HG03520 (cell line): ENCODE measurements around the gene LRIT2.

ENCODE experiments used
- ATAC-seq: cut with Tn5 transposase; IDR thresholded peaks from one replicate; pipeline ENCODE4 v1.9.1; 2021; ENCODE audit warnings: mild to moderate bottlenecking, moderate library complexity; ENCODE audit not compliant: unreplicated experiment

The LRIT2 gene

DNA sequence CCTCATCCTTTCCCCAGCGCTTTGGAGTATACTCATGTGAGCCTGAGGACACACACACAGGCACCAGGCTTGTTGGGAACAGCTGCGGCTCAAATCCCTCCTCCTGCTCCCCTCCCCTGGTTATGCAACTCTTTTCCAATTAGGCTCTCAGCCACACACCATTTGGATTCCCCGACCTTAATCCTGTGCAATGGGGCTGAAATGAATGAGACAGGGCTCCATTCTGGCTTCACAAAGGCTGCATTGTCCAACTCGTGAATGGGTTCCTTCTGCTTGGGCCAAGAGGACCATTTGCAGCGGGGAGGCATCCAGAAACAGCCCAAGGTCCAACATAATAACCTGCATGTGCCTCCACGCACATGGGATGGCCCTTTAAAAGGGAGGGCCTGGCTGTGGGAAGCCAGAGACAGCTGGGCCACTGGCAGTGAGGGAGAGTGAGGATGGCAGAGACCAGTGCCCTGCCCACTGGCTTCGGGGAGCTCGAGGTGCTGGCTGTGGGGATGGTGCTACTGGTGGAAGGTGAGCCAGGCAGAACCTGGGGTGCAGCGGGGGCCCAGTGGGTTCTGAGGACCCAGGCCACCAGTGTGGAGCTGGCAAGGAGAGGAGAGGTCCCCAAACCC is 19.4 kb upstream of the LRIT2 start, which contains the start of gene RGR:
RGR (plus strand) TSS at position 403 of the 620 bp plus-strand sequence; CDS start at position 441, 38 bp downstream.
- ATAC-seq = no peak

DNA sequence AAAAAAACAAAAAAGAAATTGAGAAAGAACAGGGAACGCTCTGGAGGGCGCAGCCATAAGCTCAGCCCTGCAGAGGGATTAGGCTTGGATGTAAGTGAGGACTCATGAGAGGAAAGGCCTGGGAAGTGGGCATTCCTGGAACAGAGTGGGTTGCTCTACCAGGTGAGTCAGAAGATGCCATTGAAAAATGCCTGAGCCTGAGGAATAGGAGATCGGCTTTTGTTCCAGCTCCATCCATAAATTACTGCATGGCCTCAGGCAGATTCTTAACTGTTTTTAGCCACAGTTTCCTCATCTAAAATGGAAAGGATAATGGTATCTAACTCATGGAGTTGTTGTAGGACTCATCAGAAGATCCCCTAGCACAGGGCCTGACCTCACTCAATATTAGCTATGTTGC is 18.4 kb upstream of the LRIT2 start:
- no peak for ATAC-seq

DNA sequence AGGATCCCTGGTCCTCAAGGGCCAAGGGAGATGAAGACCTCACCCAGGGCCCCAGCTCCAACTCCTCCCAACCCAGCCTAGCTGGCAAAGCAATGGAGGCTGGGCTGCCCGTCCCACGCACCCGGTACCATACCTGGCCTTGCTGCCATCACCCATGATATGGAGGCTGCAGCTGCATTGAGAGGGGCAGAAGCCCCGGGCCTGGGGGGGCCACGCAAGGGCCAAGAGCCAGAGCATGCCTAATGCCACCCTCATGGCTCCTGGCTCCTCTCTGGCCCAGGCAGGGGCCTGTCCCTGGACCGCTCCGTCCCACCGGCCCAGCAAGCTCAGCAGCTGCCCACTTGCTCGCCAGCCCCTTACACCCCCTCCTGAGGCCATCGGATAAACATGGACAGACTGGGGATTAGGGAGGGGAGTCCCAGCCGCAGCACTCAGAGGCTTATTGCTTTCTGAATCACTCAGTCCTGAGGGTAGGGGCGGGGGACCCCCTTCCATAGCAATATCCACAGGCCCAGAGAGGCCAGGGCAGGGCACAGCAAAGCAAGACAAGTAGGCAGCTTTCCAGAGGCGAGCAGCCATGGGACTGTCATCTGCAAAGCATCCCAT is 15.9 kb upstream of the LRIT2 start, which contains the start of gene LRIT1:
LRIT1 (minus strand) TSS at position 362 of the 606 bp plus-strand sequence; CDS start at position 255, 107 bp downstream.
- no peak for ATAC-seq

DNA sequence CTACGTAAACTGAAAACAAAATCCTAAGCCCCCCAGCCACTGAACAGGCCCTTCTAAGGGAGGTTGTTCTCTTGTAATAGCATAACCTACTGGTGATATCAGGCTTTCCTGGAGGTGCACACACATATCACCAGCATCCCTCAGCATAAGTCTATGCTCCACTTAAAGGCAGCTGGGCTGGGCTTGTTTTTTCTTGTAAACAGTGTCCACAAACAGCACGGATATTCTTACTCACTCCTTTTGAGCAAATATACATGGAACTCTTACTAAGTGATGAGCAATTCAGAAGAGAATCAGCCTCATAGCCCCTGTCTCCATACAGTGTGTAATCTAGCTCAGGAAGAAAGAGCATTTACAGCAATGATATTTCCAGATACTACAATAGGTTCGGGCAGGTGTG is 13.6 kb upstream of the LRIT2 start:
- no peak for ATAC-seq

DNA sequence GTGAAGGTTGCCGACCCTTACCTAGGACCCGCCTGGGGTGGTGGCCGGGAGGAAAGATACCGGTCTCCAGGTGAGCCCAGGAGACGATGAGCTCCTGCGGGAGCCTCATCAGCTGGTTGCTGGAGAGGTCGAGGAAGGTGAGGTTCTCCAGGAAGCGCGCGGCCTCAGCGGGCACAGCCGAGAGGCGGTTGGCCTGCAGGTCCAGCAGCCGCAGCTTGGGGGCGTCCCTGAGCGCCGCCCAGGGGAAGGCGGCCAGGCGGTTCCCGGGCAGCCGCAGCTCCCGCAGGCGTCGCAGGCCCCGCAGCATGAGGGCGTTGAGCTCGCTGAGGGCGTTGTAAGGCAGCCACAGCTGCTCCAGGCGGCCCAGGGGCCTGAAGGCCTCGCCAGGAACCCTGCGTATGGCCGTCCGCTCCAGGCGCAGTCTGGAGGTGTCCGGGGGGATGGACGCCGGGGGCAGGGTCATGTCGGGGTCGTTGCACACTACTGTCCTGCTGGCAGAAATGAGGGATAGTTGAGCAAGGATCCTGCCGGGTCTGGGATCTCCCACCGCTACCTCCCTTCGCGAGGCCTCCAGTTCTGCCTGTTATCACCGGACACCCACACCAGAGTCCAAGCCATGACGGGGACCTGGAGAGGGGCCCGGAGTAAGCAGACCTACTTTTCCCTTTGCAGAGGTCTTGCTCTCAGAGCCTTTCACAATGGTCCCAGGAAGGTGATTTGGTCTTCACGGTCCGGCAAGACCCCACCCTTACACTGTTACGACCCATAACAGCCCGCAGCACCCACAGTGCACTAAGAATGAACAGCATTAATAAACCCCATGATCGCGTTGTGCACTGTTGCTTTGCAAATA is 12.1 kb upstream of the LRIT2 start:
- ATAC-seq = no peak

DNA sequence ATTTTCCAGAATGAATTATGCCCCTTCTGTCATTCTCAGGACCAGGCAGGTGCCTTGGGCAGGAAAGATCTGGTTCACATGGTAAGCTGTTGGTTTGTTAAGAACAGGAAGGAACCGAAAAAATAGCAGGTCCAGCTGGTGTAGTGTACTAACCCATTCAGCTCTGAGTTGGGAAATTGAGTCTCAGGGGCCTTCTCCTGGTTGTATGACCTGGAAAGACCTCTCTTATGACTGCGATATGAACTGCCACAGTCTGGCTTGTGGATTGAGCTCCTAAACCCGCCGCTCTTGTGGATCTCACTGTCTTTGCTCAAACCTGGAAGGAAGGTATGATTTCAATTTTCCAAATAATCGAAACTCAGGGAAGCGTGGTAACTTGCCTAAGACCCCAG is 11.5 kb upstream of the LRIT2 start:
- no peak for ATAC-seq

DNA sequence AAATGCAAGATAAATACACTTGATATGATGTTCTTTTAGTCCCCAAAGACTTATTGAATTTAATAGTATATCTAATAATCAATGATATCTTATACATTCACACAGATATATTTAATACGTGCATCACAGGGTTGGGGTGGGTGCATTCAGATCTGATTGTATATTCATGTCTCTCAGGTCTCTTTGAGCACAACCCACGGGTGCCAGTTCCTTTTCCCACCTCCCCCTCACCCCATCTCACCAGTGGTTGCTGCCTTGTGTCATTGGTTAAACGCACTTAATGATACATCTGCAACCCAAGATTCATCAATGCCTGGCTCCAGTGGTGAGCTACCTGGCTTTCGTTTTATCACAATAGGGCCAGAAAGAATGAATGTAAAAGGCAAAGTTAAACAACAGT is 9.8 kb upstream of the LRIT2 start:
- ATAC-seq = no peak

DNA sequence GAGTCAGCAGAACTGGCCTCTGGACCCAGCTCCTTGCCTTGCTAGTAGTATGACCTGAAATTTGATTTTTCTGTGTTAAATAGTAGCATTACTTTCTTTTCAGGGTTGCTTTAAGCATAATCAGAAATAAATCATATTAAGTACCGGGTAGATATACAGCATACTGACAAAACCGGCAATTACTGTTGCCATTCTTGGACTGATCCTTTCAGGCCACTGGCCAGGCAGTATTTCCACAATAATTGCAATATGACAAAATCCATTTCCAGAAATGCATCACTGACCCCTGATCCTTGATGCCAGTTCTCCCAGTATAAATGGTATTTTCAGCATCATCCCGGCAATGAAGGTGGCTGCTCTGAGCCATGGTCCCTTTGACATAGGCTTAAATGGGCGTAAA is 9.1 kb upstream of the LRIT2 start:
- no peak for ATAC-seq

DNA sequence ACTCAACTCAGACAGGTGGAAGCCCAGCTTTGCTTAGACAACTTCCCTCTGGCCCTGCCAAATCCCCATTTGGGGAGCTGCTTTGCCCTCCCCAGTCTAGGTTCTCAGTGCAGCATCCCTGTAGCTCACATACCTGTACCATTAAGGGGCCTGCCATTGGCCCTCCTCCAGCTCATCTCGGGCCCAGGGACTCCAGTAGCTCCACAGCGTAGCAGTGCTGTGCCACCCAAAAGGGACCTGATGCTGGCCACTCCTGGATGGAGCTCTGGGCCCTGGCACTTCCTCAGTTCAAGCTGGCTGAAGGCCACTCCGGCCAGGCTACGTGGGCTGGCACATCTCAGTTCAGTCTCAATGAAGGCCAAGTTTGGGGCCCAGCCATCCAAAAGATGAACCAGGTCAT is 8.6 kb upstream of the LRIT2 start:
- no peak for ATAC-seq

DNA sequence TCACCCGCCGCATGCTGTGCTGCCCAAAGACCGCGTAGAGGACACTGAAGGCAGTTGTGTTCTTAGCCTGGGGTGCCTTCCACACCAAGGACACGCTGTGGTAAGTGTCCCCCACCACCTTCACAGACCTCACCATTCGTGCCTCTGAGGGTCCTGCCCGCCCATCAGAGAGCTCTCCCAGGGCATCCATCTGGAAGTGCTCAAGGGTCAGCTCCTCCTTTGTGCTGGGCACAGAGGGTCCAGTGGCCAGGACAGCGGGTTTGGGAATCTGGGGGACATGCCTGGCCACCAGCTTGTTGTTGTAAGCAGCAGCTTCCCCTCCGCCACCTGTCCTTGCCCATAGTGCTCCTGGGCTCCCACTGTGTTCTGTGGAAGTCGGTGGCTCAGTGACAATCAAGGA is 7.0 kb upstream of the LRIT2 start:
- ATAC-seq = no peak

DNA sequence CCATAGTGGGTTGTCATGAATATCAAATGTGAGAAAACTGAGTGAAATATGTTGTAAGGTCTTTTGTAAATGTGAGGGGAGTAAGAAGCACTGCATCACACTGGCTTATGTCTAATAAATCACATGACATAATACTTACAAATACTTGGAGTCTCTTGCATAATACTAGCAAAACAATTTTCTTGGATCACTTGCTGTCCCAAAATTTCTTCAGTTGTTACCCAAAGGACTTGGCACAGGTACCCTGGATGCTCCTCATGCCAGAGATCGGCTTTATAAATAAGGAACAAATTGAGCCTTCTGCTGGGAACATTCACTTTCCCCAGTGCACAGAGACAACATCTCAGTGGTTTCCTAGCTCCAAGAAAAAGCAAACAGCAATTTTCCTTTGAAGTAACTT is 5.0 kb upstream of the LRIT2 start:
- ATAC-seq = no peak

DNA sequence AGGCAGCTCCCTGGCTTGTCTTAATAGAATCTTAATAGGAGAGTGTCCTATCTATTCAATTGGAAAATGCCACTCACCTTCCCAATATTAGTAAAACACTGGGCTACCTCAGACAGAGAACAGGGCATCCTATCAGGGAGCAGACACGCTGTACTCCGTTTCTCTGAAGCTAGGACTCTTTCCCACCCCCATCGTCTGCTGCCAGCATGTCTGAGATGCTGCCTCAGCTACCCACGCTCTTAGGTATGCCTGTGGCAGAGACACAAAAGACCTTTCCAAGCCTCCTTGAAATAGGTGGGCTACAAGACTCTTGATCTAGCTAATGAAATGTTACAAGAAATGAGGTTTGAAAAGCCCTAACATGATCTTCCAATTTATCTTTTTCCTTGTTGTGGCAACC is 2.5 kb upstream of the LRIT2 start:
- ATAC-seq = no peak

DNA sequence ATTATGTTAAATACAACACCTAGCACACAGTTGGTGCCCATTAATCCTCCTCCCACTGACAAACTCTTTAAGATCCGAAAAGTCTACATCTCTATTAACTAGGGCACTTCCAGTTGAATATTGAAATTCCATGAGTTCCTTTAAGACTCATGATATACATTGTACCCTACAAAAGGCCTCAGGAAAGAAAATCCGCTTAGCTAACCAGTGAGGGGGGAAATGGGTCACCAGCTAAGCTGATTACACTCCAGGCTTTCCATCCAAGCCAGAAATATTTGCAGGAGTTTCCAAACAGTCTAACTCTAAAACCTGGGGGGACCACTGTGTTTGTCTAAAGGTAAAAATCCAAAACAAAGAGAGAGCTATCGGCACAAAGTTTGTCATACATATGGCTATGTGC is 1.3 kb upstream of the LRIT2 start:
- ATAC-seq = no peak

DNA sequence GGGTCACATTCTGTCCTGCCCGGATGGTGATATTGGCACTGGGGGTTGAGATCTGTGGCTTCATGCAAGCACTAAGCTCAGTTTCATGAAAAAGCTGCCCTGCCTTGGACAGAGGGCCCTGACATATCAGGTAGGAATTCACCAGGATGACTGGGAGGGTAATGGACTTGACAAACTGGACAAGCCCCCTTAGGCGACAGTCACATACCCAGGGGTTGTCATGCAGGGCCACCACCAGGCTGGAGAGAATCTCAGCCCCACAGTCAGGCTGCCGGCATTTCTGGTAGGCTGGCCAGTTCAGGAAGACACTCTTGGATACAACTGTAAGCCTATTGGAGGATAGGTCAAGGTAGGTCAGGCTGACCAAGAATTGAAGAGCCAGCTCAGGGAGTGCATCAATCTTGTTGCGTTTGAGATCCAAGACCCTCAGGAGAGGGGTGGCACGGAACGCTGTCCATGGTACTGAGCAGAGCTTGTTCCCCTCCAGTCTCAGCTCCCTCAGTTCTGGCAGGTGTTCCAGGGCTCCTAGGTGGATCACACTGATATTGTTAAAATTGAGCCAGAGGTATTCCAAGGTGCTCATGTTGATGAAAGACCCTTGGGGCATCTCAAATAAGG is 824 bp downstream of the LRIT2 start:
- no peak for ATAC-seq

DNA sequence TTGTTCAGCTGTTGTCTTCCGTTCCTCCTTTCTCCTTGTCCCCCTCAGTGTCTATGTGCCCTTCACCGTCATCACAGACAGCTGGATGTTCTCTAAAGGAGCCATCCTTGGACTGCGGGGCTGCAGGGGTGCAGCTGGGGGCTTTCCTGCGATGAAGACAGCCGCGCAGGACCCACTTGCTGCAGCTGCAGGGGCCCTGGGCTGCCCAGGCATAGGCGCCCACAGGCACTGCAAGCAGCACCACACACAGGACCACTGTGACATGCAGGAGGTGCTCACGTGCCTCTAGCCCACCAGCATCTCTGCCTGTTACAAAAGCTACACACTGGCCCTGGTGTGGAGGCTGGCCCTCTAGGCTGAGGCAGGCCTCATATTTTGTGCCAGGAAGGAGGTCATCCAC is 3.4 kb downstream of the LRIT2 start:
- no peak for ATAC-seq

DNA sequence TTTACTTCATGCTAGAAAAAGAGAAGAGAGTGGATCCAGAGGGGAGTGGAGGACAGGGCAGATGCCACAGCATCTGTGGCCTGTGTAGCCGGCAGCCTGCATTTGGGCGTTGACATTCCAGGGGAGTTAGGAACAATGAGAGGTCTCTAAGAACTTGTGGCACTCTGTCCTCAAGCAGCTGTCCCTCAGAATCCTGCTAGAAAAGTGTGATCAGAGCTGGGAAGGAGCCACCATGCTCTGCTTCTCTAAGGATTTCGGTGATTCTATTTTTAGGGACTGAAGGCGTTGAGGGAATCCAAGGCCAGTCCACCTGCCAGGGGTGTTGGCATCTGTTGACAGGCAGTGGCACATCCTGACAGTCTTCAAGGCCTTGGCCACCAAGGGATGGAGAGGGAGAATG is 7.6 kb downstream of the LRIT2 start:
- no peak for ATAC-seq

DNA sequence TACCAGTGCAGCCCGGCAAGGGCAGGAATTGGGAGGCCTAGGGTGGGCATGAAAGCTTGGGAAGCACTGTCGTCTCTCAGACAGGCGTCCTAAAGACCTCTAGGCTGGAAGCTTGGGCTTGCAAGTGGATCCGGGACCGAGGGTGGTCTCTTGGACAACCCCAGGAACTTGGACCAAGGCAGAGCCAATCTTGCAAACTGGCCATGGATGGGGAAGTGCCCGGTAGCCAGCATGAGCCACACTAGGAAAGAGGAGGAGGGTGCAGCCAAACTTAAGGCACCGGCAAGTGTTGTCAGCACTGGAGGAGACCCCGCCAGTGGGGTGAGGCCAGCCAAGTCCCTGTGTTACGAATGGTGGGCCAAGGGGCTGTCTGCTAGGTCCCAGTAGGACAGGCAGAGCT is 8.5 kb downstream of the LRIT2 start:
- ATAC-seq = no peak

DNA sequence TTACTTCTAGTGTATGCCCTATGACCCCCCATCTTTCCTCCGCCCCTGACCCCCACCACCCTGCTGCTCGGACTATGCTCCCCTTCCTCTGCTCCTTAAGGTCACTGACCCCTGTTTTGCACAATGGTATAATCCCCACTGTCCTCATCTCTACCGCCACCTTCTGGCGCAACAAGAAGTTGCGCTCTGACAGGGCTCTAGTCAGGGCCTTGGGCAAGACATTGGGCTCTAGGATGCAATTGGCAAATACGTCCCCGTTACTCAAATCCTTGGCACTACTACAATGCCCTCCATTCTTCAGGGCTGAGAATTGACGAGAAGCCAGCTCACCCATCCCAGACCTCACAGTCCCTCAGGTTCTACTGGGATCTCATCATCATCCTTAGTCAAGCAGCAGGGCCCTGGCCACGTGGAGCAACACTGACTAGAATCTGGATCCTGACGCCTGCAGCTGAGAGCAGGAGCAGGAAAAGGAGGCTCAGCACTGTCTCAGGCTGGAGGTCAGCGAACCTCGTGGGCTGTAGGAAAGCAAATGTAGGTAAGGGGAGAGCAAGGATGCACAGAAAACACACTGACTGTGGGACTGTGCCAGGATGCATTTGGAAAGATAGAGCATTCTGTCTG is 10.6 kb downstream of the LRIT2 start:
- peak; percentile 84 for ATAC-seq

DNA sequence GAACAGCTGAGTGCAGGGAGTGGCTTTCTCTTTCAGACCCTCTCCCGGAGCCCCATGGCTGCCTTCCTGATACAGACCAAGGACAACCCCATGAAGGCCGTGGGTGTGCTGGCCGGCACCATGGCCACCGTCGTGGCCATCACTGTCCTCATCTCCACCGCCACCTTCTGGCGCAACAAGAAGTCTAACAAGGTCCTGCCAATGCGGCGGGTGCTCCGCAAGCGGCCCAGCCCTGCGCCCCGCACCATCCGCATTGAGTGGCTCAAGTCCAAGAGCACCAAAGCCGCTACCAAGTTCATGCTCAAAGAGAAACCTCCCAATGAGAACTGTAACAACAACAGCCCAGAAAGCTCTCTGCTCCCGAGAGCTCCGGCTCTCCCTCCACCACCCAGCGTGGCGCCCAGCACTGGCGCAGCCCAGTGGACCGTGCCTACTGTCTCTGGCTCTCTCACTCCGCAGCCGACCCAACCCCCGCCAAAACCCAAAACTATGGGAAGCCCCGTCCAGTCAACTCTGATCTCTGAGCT is 11.2 kb downstream of the LRIT2 start:
- ATAC-seq = no peak

DNA sequence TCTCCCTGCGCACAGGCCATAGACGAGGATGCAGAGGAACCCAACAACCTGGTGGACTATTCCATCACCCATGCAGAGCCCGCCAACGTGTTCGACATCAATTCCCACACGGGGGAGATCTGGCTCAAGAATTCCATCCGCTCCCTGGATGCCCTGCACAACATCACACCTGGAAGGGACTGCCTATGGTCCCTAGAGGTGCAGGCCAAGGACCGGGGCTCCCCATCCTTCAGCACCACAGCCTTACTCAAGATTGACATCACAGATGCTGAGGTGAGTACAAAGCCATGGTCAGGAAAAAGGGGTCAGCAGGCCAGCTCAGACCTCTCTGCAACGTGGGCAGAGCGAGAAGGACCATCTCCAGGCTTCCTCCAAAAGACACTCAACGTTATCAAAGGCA is 12.3 kb downstream of the LRIT2 start:
- no peak for ATAC-seq

DNA sequence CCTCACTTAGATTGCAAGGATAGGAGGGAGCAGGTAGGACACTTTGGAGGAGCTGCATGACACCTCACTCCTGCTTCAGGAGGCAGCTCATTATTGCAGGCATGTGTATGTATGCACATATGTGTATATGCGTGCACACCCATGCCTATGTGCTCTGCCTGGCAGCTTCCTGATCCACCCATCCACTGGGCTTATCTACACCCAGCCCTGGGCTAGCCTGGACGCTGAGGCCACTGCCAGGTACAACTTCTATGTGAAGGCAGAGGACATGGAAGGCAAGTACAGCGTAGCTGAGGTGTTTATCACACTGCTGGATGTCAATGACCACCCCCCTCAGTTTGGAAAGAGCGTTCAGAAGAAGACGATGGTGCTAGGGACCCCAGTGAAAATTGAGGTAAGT is 13.3 kb downstream of the LRIT2 start:
- ATAC-seq = no peak
